Osteocyte (in vitro differentiated cells): ENCODE data around the gene HACD2. TPM values are rescaled to one million over a fixed set of nuclear protein-coding genes. Genes with fewer than 3 reads are reported as not detected.

Experiments used
- DNase-seq: peaks from one replicate; pipeline ENCODE4 v3.0.0; 2021; ENCODE audit warnings: mixed read lengths; ENCODE audit not compliant: unreplicated experiment; ENCODE audit errors: extremely low spot score
- H3K27ac Mint-ChIP-seq: one replicate; pipeline ENCODE4 v1.8.0; 2021; ENCODE audit warnings: mild to moderate bottlenecking, mixed read lengths; ENCODE audit not compliant: unreplicated experiment
- H3K27me3 Mint-ChIP-seq: one replicate; pipeline ENCODE4 v1.8.0; 2021; ENCODE audit warnings: mixed read lengths; ENCODE audit not compliant: unreplicated experiment
- H3K36me3 Mint-ChIP-seq: one replicate; pipeline ENCODE4 v1.8.0; 2021; ENCODE audit warnings: mixed read lengths; ENCODE audit not compliant: unreplicated experiment
- H3K4me1 Mint-ChIP-seq: one replicate; pipeline ENCODE4 v1.8.0; 2021; ENCODE audit warnings: mixed read lengths; ENCODE audit not compliant: unreplicated experiment
- H3K4me3 Mint-ChIP-seq: one replicate; pipeline ENCODE4 v1.8.0; 2021; ENCODE audit warnings: mild to moderate bottlenecking, moderate library complexity, mixed read lengths; ENCODE audit not compliant: unreplicated experiment
- H3K9me3 Mint-ChIP-seq: one replicate; pipeline ENCODE4 v1.8.0; 2021; ENCODE audit warnings: mixed read lengths; ENCODE audit not compliant: unreplicated experiment
- total RNA-seq: library from RNA; stranded (reverse); gene quantifications from 2 replicates; pipeline ENCODE4 v1.2.1, GENCODE V29; 2021
- TF ChIP-seq, protein P1 (sequence below): fragments of 200-600 bp; sonication (generic); IDR thresholded peaks from 2 replicates; pipeline ENCODE4 v1.5.0; 2021; ENCODE audit warnings: antibody characterized with exemption, mild to moderate bottlenecking, moderate library complexity

The HACD2 gene
- total RNA-seq, 1 donor from 2014 or later, result 63.8 TPM

DNA sequence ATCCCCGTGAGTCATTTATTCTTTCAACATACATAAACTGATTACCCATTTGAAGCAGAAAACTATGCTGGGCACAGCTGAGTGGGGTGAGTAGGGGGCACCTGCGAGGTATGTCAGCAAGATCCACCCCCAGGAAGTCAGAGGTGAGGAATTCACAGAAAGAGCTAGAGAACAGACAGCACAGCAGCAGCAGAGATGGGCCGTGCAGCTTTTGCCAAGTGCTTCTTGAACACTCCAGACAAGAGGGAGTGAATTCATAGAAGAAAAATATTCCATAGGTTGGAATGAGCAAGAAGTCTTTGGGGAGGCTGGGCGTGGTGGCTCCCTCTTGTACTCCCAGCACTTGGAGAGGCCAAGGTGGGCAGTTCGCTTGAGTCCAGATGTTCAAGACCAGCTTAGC is 126.6 kb downstream of the HACD2 start:
- Mint-ChIP-seq H3K36me3 (no peaks in the 10 kb centered on the region), H3K4me1 (no peaks in the 10 kb centered on the region), H3K27me3 (peaks cover 83% of the 10 kb centered on the region), H3K4me3 (no peak overlapping the region), H3K9me3 (no peaks in the 10 kb centered on the region), H3K27ac (no peak overlapping the region)
- TF ChIP-seq, protein P1, sequence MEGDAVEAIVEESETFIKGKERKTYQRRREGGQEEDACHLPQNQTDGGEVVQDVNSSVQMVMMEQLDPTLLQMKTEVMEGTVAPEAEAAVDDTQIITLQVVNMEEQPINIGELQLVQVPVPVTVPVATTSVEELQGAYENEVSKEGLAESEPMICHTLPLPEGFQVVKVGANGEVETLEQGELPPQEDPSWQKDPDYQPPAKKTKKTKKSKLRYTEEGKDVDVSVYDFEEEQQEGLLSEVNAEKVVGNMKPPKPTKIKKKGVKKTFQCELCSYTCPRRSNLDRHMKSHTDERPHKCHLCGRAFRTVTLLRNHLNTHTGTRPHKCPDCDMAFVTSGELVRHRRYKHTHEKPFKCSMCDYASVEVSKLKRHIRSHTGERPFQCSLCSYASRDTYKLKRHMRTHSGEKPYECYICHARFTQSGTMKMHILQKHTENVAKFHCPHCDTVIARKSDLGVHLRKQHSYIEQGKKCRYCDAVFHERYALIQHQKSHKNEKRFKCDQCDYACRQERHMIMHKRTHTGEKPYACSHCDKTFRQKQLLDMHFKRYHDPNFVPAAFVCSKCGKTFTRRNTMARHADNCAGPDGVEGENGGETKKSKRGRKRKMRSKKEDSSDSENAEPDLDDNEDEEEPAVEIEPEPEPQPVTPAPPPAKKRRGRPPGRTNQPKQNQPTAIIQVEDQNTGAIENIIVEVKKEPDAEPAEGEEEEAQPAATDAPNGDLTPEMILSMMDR, result no peak
- DNase-seq, result no peak

DNA sequence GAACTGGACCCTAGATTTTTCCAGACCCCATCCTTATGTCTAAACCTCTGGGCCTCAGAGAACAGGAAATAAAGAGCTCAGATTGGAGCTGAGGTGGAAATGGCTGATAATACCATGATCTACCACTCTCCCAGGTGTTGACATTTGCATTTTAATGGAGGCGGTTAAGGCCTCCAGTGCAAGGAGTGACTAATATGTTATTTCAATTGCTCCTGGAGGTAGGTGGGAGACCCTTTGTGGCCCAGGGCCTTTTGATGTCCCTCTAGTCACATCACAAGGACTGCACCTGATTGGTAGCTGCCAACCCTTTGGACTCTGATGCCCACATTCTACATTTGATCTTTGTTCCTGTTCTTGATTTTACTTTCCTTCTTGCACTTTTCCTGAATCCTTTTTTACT is 127.0 kb downstream of the HACD2 start:
- Mint-ChIP-seq H3K27me3 (peaks cover 79% of the 10 kb centered on the region), H3K4me1 (no peaks in the 10 kb centered on the region), H3K9me3 (no peaks in the 10 kb centered on the region), H3K36me3 (no peaks in the 10 kb centered on the region), H3K4me3 (no peak overlapping the region), H3K27ac (no peak overlapping the region)
- no peak for DNase-seq
- TF ChIP-seq, protein P1, result no peak

DNA sequence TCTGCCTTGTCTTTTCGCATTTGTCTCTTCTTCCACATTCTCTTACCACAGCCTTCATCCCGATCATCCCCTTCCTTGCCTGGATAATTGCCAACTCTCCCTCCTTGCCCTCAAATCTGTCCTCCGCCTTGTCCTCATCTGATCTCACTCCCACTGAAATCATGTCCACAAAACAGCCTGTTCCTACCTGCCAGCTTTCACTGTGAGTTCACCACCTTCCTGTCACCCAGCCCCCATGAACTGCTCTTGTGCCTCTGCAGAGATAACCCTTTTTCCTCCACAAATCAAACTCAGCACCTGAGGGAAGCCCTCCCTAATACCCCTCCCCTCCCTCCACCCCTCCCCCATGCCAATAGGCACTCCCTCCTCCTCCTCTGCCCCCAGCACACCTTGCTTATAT is 131.2 kb downstream of the HACD2 start:
- DNase-seq, result no peak
- H3K27ac Mint-ChIP-seq, result no peak overlapping the region
- TF ChIP-seq, protein P1, result no peak
- H3K9me3 Mint-ChIP-seq, result no peaks in the 10 kb centered on the region
- H3K27me3 Mint-ChIP-seq, result peaks cover 56% of the 10 kb centered on the region
- no peaks in the 10 kb centered on the region for H3K36me3 Mint-ChIP-seq
- H3K4me3 Mint-ChIP-seq, result no peak overlapping the region
- H3K4me1 Mint-ChIP-seq, result peaks cover 4% of the 10 kb centered on the region

DNA sequence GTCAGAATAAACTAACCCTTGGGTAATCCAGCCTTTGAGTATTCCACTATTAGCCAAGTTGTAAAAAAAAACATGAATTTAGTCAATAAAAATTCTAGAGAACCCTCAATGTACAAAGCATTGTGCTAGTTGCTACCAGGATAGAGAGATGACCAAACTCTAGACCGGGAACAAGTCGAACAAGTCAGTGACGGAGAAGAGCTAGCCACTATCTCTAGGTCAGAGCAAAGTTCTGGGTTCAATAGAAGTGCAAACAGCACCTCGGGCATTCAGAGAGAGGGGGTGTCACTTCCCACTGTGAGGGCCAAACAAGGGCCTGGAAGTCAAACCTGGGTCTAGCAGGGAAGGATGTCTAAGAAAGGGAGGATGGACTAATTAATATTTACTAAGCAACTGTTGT is 133.7 kb downstream of the HACD2 start:
- DNase-seq, result no peak
- Mint-ChIP-seq H3K27me3 (peaks cover 46% of the 10 kb centered on the region), H3K9me3 (no peaks in the 10 kb centered on the region), H3K4me1 (peaks cover 7% of the 10 kb centered on the region), H3K27ac (no peak overlapping the region), H3K4me3 (no peak overlapping the region), H3K36me3 (no peaks in the 10 kb centered on the region)
- TF ChIP-seq, protein P1, result no peak

GRCh38 chr3:123449997-123450604 is 134.8 kb downstream of the HACD2 start:
- H3K27ac Mint-ChIP-seq, result no peak overlapping the region
- peak overlapping the region; percentile 73 for H3K4me3 Mint-ChIP-seq
- H3K36me3 Mint-ChIP-seq, result no peaks in the 10 kb centered on the region
- H3K9me3 Mint-ChIP-seq, result no peaks in the 10 kb centered on the region
- peaks cover 44% of the 10 kb centered on the region for H3K27me3 Mint-ChIP-seq
- TF ChIP-seq, protein P1, result no peak
- no peak for DNase-seq
- H3K4me1 Mint-ChIP-seq, result peaks cover 11% of the 10 kb centered on the region
